OCI-LY3 (cell line): ENCODE measurements around the gene ARHGAP29.

Experiments used
- H2AFZ ChIP-seq: fragments of 200-600, 300-600 bp; shearing (Covaris generic); 2 replicates; pipeline ENCODE4 v1.6.0; 2014; ENCODE audit warnings: antibody characterized with exemption, low read depth, low read length
- H3K27ac ChIP-seq: fragments of 200-600, 300-600 bp; sonication (generic); 2 replicates; pipeline ENCODE4 v1.5.1; 2014; ENCODE audit warnings: mild to moderate bottlenecking, low read length, moderate library complexity, mixed read lengths
- H3K27me3 ChIP-seq: fragments of 200-600, 300-600 bp; sonication (generic); 2 replicates; pipeline ENCODE4 v1.6.1; 2014; ENCODE audit warnings: low read depth, low read length, mixed read lengths
- H3K36me3 ChIP-seq: fragments of 200-600, 300-600 bp; sonication (generic); replicated peaks from 2 replicates; pipeline ENCODE3; 2014; ENCODE audit warnings: low read depth, low read length, mixed read lengths
- H3K4me1 ChIP-seq: fragments of 300-600, 200-600 bp; sonication (generic); 2 replicates; pipeline ENCODE4 v1.6.1; 2014; ENCODE audit warnings: low read length, mixed read lengths
- H3K4me2 ChIP-seq: fragments of 200-600, 300-600 bp; sonication (generic); 2 replicates; pipeline ENCODE4 v1.6.1; 2014; ENCODE audit warnings: low read length, mixed read lengths
- H3K4me3 ChIP-seq: fragments of 300-600, 200-600 bp; sonication (generic); 2 replicates; pipeline ENCODE4 v1.5.1; 2014; ENCODE audit warnings: antibody characterized with exemption, mild to moderate bottlenecking, low read length, moderate library complexity
- H3K79me2 ChIP-seq: fragments of 300-600, 200-600 bp; shearing (Covaris generic); 2 replicates; pipeline ENCODE4 v1.6.1; 2014; ENCODE audit warnings: mild to moderate bottlenecking, low read length, mixed read lengths
- H3K9ac ChIP-seq: fragments of 300-600, 200-600 bp; shearing (Covaris generic); 2 replicates; pipeline ENCODE4 v1.6.0; 2014; ENCODE audit warnings: mild to moderate bottlenecking, low read length, moderate library complexity
- H3K9me3 ChIP-seq: fragments of 200-600, 300-600 bp; shearing (Covaris generic); 2 replicates; pipeline ENCODE4 v1.6.1; 2014; ENCODE audit warnings: low read length, mixed read lengths; ENCODE audit not compliant: insufficient read depth
- H4K20me1 ChIP-seq: fragments of 200-600, 300-600 bp; sonication (generic); 2 replicates; pipeline ENCODE4 v1.6.1; 2016; ENCODE audit warnings: low read length, mixed read lengths; ENCODE audit not compliant: insufficient read depth
- CTCF ChIP-seq: fragments of 200-600, 300-600 bp; sonication (generic); IDR thresholded peaks from 2 replicates; pipeline ENCODE4 v1.5.1; 2014; ENCODE audit warnings: antibody characterized with exemption, low read length, low read depth
- EZH2phosphoT487 ChIP-seq: fragments of 200-600 bp; shearing (Covaris generic); IDR thresholded peaks from 2 replicates; pipeline ENCODE4 v1.6.1; 2018; ENCODE audit warnings: antibody characterized with exemption, mixed run types, low read depth

Gene ARHGAP29

GRCh38 chr1:94146273-94146672, 91.1 kb downstream of the ARHGAP29 start:
- no peaks in the 10 kb centered on the region for H3K27me3 ChIP-seq
- no peaks in the 10 kb centered on the region for H4K20me1 ChIP-seq
- no peak overlapping the region for H3K4me3 ChIP-seq
- H3K4me2 ChIP-seq: no peak overlapping the region
- no peaks in the 10 kb centered on the region for H3K36me3 ChIP-seq
- no peak overlapping the region for H3K27ac ChIP-seq
- no peak overlapping the region for H3K9ac ChIP-seq
- H2AFZ ChIP-seq: no peak overlapping the region
- TF ChIP-seq EZH2phosphoT487 (no peak), CTCF (no peak)
- H3K79me2 ChIP-seq: no peaks in the 10 kb centered on the region
- H3K4me1 ChIP-seq: peaks cover 10% of the 10 kb centered on the region
- H3K9me3 ChIP-seq: no peaks in the 10 kb centered on the region

- H3K27ac ChIP-seq: no peak overlapping the region
- H3K4me3 ChIP-seq: no peak overlapping the region
- H4K20me1 ChIP-seq: no peaks in the 10 kb centered on the region
- H3K79me2 ChIP-seq: no peaks in the 10 kb centered on the region
- H3K4me2 ChIP-seq: no peak overlapping the region
- H2AFZ ChIP-seq: no peak overlapping the region
- no peak for TF ChIP-seq EZH2phosphoT487
- TF ChIP-seq CTCF: no peak
- H3K9me3 ChIP-seq: no peaks in the 10 kb centered on the region
- H3K27me3 ChIP-seq: no peaks in the 10 kb centered on the region
- H3K9ac ChIP-seq: no peak overlapping the region
- H3K36me3 ChIP-seq: no peaks in the 10 kb centered on the region
- H3K4me1 ChIP-seq: peaks cover 10% of the 10 kb centered on the region
Observed at GRCh38 chr1:94144836-94145235, 92.5 kb downstream of the ARHGAP29 start.

GRCh38 chr1:94143809-94144176, 93.6 kb downstream of the ARHGAP29 start:
- Histone ChIP-seq H3K36me3 (no peaks in the 10 kb centered on the region), H3K4me1 (peaks cover 10% of the 10 kb centered on the region), H2AFZ (no peak overlapping the region), H3K27ac (no peak overlapping the region), H3K4me3 (no peak overlapping the region), H4K20me1 (no peaks in the 10 kb centered on the region), H3K9ac (no peak overlapping the region), H3K9me3 (no peaks in the 10 kb centered on the region), H3K27me3 (no peaks in the 10 kb centered on the region), H3K4me2 (peak overlapping the region; percentile 35; the same call in 1 of the 2 replicates), H3K79me2 (no peaks in the 10 kb centered on the region)
- TF ChIP-seq CTCF (no peak), EZH2phosphoT487 (no peak)

GRCh38 chr1:94143173-94143808, 94.1 kb downstream of the ARHGAP29 start:
- Histone ChIP-seq H3K9me3 (no peaks in the 10 kb centered on the region), H3K4me2 (peak overlapping the region; percentile 35), H3K9ac (no peak overlapping the region), H3K4me3 (no peak overlapping the region), H3K27ac (no peak overlapping the region), H3K36me3 (no peaks in the 10 kb centered on the region), H4K20me1 (no peaks in the 10 kb centered on the region), H2AFZ (no peak overlapping the region), H3K27me3 (no peaks in the 10 kb centered on the region), H3K4me1 (peaks cover 10% of the 10 kb centered on the region), H3K79me2 (no peaks in the 10 kb centered on the region)
- TF ChIP-seq CTCF: no peak
- no peak for TF ChIP-seq EZH2phosphoT487
